Fibroblast of peridontal ligament (primary cell): ENCODE measurements around the gene STON2.

Experiments
- DNase-seq: peaks from one replicate; pipeline ENCODE4 v3.0.0-alpha.2; 2010; ENCODE audit errors: extremely low read depth

STON2 gene

DNA sequence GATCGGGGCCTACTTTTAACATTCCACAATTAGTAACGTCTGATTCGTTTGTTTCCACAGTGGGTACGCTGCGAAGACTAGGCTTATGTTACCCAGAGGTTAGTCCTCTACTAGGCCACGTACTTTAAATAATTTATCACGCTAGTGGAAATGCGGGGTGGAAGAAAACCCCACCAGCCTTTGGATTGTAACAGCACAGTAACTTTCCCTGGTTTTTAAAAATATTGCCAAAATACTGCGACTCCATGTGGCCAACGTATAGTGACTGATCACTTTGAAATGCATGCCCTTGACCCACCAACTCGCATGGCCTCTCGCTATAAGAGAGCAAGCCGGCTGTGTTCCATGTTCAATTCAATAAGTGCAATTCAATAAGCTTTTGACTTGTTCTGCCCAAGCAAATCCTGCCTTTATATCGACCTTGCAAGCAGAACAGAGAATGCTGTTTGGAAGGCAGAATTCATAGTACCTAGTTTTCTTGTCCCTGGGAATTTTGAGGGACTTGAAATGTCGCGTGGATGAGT is 178.5 kb downstream of the STON2 start:
- no peak for DNase-seq

DNA sequence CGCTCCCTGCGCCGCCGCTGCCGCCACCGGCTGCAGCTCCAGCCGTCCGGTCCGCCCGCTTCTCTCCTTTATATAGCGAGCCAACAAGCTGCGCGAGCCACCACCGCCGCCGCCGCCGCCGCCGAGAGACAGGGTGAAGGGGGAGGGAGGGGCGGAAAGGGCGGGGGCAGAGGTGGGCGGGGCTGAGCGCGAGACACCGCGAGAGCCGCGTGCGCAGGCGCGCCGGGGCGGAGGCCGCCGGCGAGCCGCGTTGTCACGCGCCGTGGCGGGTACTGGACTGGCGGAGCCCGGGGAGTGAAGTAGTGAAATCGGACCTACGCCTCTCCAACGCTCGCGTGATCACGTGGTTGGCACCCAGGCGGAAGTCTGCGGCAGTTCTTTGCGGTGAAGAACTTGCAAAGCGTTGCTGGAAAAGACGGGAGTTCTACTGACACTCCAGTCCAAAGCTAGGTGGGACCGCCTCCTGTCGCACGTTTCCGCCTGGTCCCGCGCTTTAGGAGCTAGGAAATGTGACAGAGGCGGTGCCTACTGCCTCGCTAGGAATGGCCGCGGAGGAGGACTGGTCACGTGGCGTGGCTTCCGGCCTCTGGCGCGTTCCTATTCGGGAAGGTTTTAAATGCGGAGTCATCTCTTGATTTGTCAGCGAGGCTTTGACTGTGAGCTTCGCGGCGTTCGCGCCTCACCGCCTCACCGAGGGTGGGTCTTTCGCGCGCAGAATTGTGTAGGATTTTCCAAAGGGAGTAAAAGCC is 179.1 kb downstream of the STON2 start, which contains the start of gene GTF2A1:
Gene GTF2A1 (minus strand): TSS at position 130 of the 749 bp plus-strand sequence. CDS start 441 bp downstream, outside the sequence.
- DNase-seq, result peak; percentile 96

DNA sequence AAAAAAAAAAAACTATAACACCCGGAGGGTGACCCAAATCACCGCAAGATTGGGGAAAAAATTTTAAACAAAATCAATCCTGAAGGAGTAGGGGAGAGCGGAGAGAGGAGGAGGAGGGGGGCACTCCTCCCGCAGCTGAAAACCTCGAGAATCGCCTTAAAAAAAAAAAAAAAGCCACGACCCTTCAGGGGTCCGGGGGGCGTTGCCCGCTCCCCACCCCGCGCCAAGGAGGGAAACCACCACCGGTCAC is 179.6 kb downstream of the STON2 start:
- no peak for DNase-seq

GRCh38 chr14:81219759-81220579 is 180.2 kb downstream of the STON2 start:
- DNase-seq, result no peak

- DNase-seq, result peak; percentile 99
Observed at GRCh38 chr14:81219210-81219758, 180.8 kb downstream of the STON2 start.

DNA sequence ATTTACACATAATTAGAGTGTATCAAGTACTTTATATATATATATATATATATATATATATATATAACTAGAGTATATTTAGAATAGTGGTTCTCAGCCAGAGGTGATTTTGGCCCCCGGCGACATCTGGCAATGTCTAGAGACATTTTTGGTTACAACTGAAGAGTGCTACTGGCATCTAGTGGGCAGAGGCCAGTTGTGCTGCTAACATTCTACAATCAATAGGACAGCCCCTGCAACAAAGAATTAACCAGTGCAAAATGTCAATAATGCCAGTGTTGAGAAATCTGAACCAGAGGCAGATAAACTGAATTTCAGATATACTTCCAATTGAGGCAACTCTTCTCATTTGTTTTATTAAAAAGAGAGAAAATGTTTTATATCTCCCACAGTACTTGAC is 188.3 kb downstream of the STON2 start:
- DNase-seq, result peak; percentile 61
